RWPE2 (cell line): ENCODE data around the gene VASN.
A peak's percentile ranks its signal among the peaks of the same experiment; 100 is the strongest.

ENCODE experiments used
- ATAC-seq: fragments of 200-7000 bp; cut with Tn5 transposase; 3 replicates; pipeline ENCODE4 v1.9.1; 2021; ENCODE audit warnings: low read depth
- DNase-seq: peaks from one replicate; pipeline ENCODE4 v3.0.0-alpha.2; 2020; ENCODE audit warnings: low spot score
- H3K27ac ChIP-seq: fragments of 450-650 bp; 2 replicates; pipeline ENCODE4 v1.5.1; 2017; ENCODE audit warnings: mild to moderate bottlenecking; ENCODE audit not compliant: poor library complexity, severe bottlenecking
- H3K27me3 ChIP-seq: fragments of 250-450 bp; sonication (Bioruptor Pico); 2 replicates; pipeline ENCODE4 v1.5.1; 2021; ENCODE audit warnings: mild to moderate bottlenecking, moderate library complexity; ENCODE audit not compliant: insufficient read depth, poor library complexity, severe bottlenecking
- H3K36me3 ChIP-seq: fragments of 250-450 bp; sonication (Bioruptor Pico); 2 replicates; pipeline ENCODE4 v1.5.1; 2020; ENCODE audit warnings: low read depth, mild to moderate bottlenecking, moderate library complexity
- H3K4me1 ChIP-seq: fragments of 250-450 bp; sonication (Bioruptor Pico); 2 replicates; pipeline ENCODE4 v1.5.1; 2021; ENCODE audit warnings: mild to moderate bottlenecking, moderate library complexity; ENCODE audit not compliant: insufficient read depth, poor library complexity, severe bottlenecking
- H3K4me3 ChIP-seq: fragments of 250-450 bp; sonication (Bioruptor Pico); 2 replicates; pipeline ENCODE4 v1.5.1; 2021; ENCODE audit warnings: mild to moderate bottlenecking, moderate library complexity; ENCODE audit not compliant: severe bottlenecking
- H3K9me3 ChIP-seq: fragments of 250-450 bp; sonication (Bioruptor Pico); 2 replicates; pipeline ENCODE4 v1.5.1; 2021; ENCODE audit warnings: mild to moderate bottlenecking, moderate library complexity; ENCODE audit not compliant: severe bottlenecking
- CTCF ChIP-seq: fragments of 450-650 bp; IDR thresholded peaks from one replicate; pipeline ENCODE4 v1.5.1; 2017; ENCODE audit warnings: mild to moderate bottlenecking, moderate library complexity; ENCODE audit not compliant: poor library complexity, severe bottlenecking

VASN gene

GRCh38 chr16:4414187-4414917 is 42.7 kb downstream of the VASN start:
- Histone ChIP-seq H3K4me3 (no peak overlapping the region), H3K27me3 (no peaks in the 10 kb centered on the region), H3K4me1 (peaks cover 10% of the 10 kb centered on the region), H3K36me3 (peaks cover 11% of the 10 kb centered on the region; the same call in 1 of the 2 replicates), H3K27ac (no peak overlapping the region), H3K9me3 (no peaks in the 10 kb centered on the region)
- DNase-seq (no peak), ATAC-seq (no peak)
- no peak for TF ChIP-seq CTCF

DNA sequence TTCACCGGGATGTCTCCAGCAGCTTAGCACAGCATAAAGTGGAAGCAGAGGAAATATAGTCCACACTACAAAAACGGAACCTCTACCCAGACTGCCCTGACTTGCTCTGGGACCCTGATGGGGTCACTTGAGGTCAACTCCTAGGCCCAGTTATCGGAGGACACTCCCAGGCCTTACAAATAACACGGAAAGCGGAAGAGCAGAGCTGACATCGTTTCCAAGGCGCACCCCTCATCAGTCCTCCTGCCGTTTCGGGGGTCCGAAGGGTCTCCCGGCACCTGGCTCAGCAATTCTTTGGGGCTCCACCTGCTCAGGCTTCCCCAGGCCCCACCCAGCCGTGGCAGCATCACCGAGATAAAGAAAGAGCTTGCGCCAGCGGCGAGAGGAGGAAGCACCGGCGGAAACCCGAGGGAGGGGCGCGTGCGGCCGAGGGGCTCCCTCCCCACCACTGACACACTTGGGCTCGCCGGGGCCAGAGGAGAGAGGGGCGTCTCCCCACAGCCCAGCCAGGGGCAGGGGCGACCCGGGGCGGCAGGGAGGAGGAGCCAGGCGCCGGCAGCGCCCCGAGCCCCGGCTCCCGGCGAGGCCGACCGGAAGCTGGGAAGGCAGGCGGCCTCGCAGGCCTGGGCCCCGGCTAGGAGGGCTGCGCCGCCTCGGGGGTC is 44.0 kb downstream of the VASN start:
- H3K27ac ChIP-seq, result peak overlapping the region; percentile 56
- H3K36me3 ChIP-seq, result peaks cover 8% of the 10 kb centered on the region; the same call in 1 of the 2 replicates
- peaks cover 8% of the 10 kb centered on the region for H3K4me1 ChIP-seq
- DNase-seq (no peak), ATAC-seq (peak; percentile 27)
- H3K9me3 ChIP-seq, result no peaks in the 10 kb centered on the region
- H3K4me3 ChIP-seq, result peak overlapping the region; percentile 66
- no peaks in the 10 kb centered on the region for H3K27me3 ChIP-seq
- no peak for TF ChIP-seq CTCF

DNA sequence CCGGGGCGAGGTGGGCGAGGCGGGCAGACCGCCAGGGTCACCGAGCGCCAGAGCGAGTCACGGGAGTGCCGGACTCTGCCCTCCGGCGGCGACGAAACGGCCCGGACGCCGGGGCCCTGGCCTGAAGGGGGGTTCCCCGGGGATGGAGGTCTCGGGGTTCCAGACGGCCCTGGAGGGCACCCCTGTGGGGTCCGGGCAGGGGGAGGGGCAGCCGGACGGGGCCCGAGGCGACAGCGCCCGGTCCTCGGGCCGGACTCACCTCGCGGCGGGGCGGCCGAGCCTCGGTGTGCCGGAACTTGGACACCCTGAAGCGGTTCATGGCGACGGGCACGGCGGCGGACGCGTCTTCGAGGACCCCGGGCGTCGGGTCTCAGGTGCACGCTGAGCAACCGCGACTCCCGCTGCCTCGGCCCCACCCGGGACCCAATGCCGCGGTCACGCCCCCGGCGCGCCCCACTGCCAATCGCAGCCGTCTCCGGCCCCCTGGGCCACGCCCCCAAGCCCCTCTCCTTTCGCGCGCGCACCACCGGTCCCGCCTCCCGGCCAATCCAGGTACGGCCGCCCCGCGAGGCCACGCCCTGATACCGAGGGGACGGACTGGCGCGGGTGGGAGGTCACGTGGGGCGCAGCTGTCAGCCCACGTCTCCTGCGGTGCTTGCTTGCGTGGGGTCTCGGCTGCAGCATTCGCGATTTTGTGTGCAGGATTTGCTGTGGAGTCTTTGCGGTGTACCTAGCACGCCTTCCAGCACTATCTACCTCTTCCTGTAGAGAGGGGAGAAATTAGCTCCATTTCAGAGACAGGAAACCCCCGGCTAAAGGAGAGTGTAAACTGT is 44.8 kb downstream of the VASN start, which contains the start of gene CORO7:
Gene CORO7, minus strand, starts transcription at position 397 of the 833 bp plus-strand sequence. Its CDS starts 78 bp downstream, at position 319.
- no peaks in the 10 kb centered on the region for H3K9me3 ChIP-seq
- H3K4me1 ChIP-seq, result peaks cover 5% of the 10 kb centered on the region
- TF ChIP-seq CTCF, result no peak
- peak within 1 kb of the TSS; percentile 66 for H3K4me3 ChIP-seq
- H3K27me3 ChIP-seq, result no peaks in the 10 kb centered on the region
- H3K36me3 ChIP-seq, result 0 out of 2 replicates have a peak, but pooled peaks cover under 1% of the 10 kb centered on the region
- peak within 1 kb of the TSS; percentile 56 for H3K27ac ChIP-seq
- ATAC-seq (peak; percentile 94), DNase-seq (peak; percentile 96)

- Histone ChIP-seq H3K27ac (no peak overlapping the region), H3K36me3 (no peaks in the 10 kb centered on the region), H3K27me3 (no peaks in the 10 kb centered on the region), H3K4me3 (no peak overlapping the region), H3K4me1 (peaks cover 5% of the 10 kb centered on the region), H3K9me3 (no peaks in the 10 kb centered on the region)
- no peak for TF ChIP-seq CTCF
- DNase-seq (no peak), ATAC-seq (no peak)
Observed at GRCh38 chr16:4419402-4419959, 47.8 kb downstream of the VASN start.
